AG10803 (cell line): Measurements from ENCODE around the gene TTLL4.

Experiments
- DNase-seq: peaks from one replicate; pipeline ENCODE4 v3.0.0; 2010; ENCODE audit warnings: low read depth
- H3K4me3 ChIP-seq: 2 replicates; pipeline ENCODE4 v1.5.1; 2011; ENCODE audit warnings: mild to moderate bottlenecking, low read length, control low read depth
- CTCF ChIP-seq: conservative IDR thresholded peaks from 2 replicates; pipeline ENCODE4 v1.5.1; 2011; ENCODE audit warnings: mild to moderate bottlenecking, low read length, control low read depth, inconsistent platforms

TTLL4 gene

GRCh38 chr2:218713922-218714321, 3.3 kb downstream of the TTLL4 start:
- DNase-seq, result no peak

GRCh38 chr2:218716070-218716469, 5.4 kb downstream of the TTLL4 start:
- TF ChIP-seq CTCF, result no peak
- no peak for DNase-seq
- H3K4me3 ChIP-seq, result no peak overlapping the region

More at GRCh38 chr2:218713922-218714321, 3.3 kb downstream of the TTLL4 start:
- H3K4me3 ChIP-seq, result no peak overlapping the region
- TF ChIP-seq CTCF, result no peak

- H3K4me3 ChIP-seq, result no peak overlapping the region
- DNase-seq, result no peak
- TF ChIP-seq CTCF, result no peak
Observed at GRCh38 chr2:218717262-218717661, 6.6 kb downstream of the TTLL4 start.

GRCh38 chr2:218718058-218718457, 7.4 kb downstream of the TTLL4 start:
- TF ChIP-seq CTCF, result no peak
- no peak for DNase-seq
- H3K4me3 ChIP-seq, result no peak overlapping the region

GRCh38 chr2:218719457-218719856, 8.8 kb downstream of the TTLL4 start:
- DNase-seq, result no peak
- no peak overlapping the region for H3K4me3 ChIP-seq
- TF ChIP-seq CTCF, result no peak

- no peak overlapping the region for H3K4me3 ChIP-seq
- DNase-seq, result no peak
- no peak for TF ChIP-seq CTCF
Observed at GRCh38 chr2:218720048-218721041, 9.7 kb downstream of the TTLL4 start.

GRCh38 chr2:218721488-218721887, 10.9 kb downstream of the TTLL4 start:
- no peak for DNase-seq
- H3K4me3 ChIP-seq, result no peak overlapping the region
- no peak for TF ChIP-seq CTCF
